ENCODE measurements around the gene GABBR2. TPM values are rescaled to one million over a fixed set of nuclear protein-coding genes. Genes with fewer than 3 reads are reported as not detected.

The GABBR2 gene
- total and polyA plus RNA-seq, 9 of the 15 experiments (the other 6 are each of a cell fraction or from before 2014, with no cell fraction given), result 0.15 to 1.9 (median 0.32) TPM

DNA sequence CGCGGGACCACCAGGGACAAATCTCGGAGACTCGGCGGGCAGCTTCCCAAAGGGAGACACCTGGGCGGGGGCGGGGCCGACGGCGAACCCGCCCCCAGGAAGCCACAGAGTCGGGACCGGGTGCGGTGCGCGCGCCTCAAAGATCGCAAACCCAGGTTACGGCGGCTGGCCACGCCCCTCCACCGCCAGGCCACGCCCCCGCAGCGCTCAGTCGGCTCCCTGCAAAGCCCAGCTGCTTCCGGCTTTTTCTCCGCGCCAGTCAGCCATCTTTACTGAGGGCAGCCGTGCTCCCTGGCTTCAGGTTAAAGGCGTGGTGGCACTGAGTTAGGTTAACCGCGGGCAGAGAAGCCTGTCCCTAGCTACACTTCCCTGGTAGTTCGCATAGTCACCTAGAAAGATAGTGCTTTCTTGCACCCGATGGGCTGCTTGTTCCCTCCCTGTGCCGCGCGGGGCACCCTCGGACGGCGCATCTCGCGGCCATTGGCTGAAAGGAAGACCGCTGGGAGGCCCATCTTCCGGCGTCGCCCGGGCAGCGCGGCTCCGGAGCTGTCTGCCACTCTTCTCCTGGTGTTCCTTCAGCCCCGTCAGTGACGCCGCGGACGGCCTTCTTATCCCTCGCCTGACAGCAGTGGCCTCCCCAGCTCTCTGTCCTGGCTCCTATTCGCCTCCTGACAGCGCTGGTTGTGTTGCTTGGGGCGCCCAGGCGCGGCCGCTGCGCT, 453.0 kb downstream of the GABBR2 start, which contains the start of gene TBC1D2 (continued):
- TF ChIP-seq, protein P1, sequence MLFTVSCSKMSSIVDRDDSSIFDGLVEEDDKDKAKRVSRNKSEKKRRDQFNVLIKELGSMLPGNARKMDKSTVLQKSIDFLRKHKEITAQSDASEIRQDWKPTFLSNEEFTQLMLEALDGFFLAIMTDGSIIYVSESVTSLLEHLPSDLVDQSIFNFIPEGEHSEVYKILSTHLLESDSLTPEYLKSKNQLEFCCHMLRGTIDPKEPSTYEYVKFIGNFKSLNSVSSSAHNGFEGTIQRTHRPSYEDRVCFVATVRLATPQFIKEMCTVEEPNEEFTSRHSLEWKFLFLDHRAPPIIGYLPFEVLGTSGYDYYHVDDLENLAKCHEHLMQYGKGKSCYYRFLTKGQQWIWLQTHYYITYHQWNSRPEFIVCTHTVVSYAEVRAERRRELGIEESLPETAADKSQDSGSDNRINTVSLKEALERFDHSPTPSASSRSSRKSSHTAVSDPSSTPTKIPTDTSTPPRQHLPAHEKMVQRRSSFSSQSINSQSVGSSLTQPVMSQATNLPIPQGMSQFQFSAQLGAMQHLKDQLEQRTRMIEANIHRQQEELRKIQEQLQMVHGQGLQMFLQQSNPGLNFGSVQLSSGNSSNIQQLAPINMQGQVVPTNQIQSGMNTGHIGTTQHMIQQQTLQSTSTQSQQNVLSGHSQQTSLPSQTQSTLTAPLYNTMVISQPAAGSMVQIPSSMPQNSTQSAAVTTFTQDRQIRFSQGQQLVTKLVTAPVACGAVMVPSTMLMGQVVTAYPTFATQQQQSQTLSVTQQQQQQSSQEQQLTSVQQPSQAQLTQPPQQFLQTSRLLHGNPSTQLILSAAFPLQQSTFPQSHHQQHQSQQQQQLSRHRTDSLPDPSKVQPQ (CRISPR knock-in tag; IDR thresholded peaks at IDR 0.05; ENCODE audit: borderline replicate concordance), result no peak
- 0 out of 2 replicates have a peak, but pooled peaks have one; percentile 30 for TF ChIP-seq SREBF2 (CRISPR knock-in tag; IDR thresholded peaks at IDR 0.05)
- TF ChIP-seq ZNF76 (CRISPR knock-in tag; IDR thresholded peaks at IDR 0.05; ENCODE audit: borderline replicate concordance), result 0 out of 2 replicates have a peak, but pooled peaks have one; percentile 28
- TF ChIP-seq ILF3 (IDR thresholded peaks at IDR 0.05; ENCODE audit: borderline replicate concordance), result no peak
- no peak; the same call in 1 of the 2 replicates for TF ChIP-seq BRD4 (IDR thresholded peaks at IDR 0.05)
- TF ChIP-seq TCF3 (CRISPR knock-in tag; IDR thresholded peaks at IDR 0.05), result no peak
- no peak for TF ChIP-seq ZBED1 (IDR thresholded peaks at IDR 0.05)
- peak; percentile 77 for TF ChIP-seq SMAD4 (CRISPR knock-in tag; conservative IDR thresholded peaks at IDR 0.05)
- TF ChIP-seq, protein P2, sequence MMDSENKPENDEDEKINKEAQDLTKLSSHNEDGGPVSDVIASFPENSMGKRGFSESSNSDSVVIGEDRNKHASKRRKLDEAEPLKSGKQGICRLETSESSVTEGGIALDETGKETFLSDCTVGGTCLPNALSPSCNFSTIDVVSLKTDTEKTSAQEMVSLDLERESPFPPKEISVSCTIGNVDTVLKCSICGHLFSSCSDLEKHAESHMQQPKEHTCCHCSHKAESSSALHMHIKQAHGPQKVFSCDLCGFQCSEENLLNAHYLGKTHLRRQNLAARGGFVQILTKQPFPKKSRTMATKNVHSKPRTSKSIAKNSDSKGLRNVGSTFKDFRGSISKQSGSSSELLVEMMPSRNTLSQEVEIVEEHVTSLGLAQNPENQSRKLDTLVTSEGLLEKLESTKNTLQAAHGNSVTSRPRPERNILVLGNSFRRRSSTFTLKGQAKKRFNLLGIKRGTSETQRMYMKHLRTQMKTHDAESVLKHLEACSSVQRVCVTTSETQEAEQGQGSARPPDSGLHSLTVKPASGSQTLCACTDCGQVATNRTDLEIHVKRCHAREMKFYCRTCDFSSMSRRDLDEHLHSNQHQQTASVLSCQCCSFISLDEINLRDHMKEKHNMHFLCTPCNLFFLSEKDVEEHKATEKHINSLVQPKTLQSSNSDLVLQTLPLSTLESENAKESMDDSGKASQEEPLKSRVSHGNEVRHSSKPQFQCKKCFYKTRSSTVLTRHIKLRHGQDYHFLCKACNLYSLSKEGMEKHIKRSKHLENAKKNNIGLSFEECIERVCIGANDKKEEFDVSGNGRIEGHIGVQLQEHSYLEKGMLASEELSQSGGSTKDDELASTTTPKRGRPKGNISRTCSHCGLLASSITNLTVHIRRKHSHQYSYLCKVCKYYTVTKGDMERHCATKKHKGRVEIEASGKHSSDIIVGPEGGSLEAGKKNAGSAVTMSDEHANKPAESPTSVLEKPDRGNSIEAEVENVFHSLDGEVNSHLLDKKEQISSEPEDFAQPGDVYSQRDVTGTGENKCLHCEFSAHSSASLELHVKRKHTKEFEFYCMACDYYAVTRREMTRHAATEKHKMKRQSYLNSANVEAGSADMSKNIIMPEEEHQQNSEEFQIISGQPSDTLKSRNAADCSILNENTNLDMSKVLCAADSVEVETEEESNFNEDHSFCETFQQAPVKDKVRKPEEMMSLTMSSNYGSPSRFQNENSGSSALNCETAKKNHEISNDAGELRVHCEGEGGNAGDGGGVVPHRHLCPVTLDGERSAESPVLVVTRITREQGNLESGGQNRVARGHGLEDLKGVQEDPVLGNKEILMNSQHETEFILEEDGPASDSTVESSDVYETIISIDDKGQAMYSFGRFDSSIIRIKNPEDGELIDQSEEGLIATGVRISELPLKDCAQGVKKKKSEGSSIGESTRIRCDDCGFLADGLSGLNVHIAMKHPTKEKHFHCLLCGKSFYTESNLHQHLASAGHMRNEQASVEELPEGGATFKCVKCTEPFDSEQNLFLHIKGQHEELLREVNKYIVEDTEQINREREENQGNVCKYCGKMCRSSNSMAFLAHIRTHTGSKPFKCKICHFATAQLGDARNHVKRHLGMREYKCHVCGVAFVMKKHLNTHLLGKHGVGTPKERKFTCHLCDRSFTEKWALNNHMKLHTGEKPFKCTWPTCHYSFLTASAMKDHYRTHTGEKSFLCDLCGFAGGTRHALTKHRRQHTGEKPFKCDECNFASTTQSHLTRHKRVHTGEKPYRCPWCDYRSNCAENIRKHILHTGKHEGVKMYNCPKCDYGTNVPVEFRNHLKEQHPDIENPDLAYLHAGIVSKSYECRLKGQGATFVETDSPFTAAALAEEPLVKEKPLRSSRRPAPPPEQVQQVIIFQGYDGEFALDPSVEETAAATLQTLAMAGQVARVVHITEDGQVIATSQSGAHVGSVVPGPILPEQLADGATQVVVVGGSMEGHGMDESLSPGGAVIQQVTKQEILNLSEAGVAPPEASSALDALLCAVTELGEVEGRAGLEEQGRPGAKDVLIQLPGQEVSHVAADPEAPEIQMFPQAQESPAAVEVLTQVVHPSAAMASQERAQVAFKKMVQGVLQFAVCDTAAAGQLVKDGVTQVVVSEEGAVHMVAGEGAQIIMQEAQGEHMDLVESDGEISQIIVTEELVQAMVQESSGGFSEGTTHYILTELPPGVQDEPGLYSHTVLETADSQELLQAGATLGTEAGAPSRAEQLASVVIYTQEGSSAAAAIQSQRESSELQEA (IDR thresholded peaks at IDR 0.05; ENCODE audit: low read depth), result no peak
- peak; percentile 81 for TF ChIP-seq MYC (IDR thresholded peaks at IDR 0.05; ENCODE audit: low read depth, low read length)
- peak; percentile 91 for TF ChIP-seq MYC (CRISPR knock-in tag; IDR thresholded peaks at IDR 0.05; ENCODE audit: borderline replicate concordance, low read depth)
- no peak for TF ChIP-seq TCFL5 (CRISPR knock-in tag; conservative IDR thresholded peaks at IDR 0.05)
- TF ChIP-seq MBD2 (IDR thresholded peaks at IDR 0.05; ENCODE audit: borderline replicate concordance, low read depth), result peak; percentile 30; the same call in 1 of the 2 replicates
- no peak for TF ChIP-seq TAF15 (IDR thresholded peaks at IDR 0.05; ENCODE audit: low read depth, low read length)
- TF ChIP-seq SIN3B (IDR thresholded peaks at IDR 0.05; ENCODE audit: low read depth), result peak; percentile 74; the same call in 1 of the 2 replicates
- no peak for TF ChIP-seq MEF2A (IDR thresholded peaks at IDR 0.05; ENCODE audit: control insufficient read depth, low read depth, low read length)
- peak; percentile 71 for TF ChIP-seq CCNT2 (IDR thresholded peaks at IDR 0.05; ENCODE audit: borderline replicate concordance, extremely low read depth, insufficient read length, low read depth, low read length)

All from K562 (cell line).